Mucosa of descending colon (tissue), 3 donors: Measurements from ENCODE around the gene TBKBP1. TPM values are rescaled to one million over a fixed set of nuclear protein-coding genes. Genes with fewer than 3 reads are reported as not detected.

Source experiments
- ATAC-seq: fragments of 200-7000 bp; cut with Tn5 transposase; one replicate; pipeline ENCODE4 v1.9.1; 2020; ENCODE audit warnings: mild to moderate bottlenecking, moderate library complexity
- DNase-seq, 3 donors: peaks; one replicate each; pipeline ENCODE4 v3.0.0-alpha.2; 2020
- H3K36me3 ChIP-seq: fragments of 200-600 bp; one replicate; pipeline ENCODE4 v1.8.0; 2021; ENCODE audit warnings: low read depth, mild to moderate bottlenecking
- H3K4me1 ChIP-seq: fragments of 200-600 bp; one replicate; pipeline ENCODE4 v1.8.0; 2021; ENCODE audit warnings: low read depth, mild to moderate bottlenecking
- H3K4me3 ChIP-seq: fragments of 200-600 bp; one replicate; pipeline ENCODE4 v1.8.0; 2021; ENCODE audit warnings: mild to moderate bottlenecking
- H3K9me3 ChIP-seq: fragments of 200-600 bp; one replicate; pipeline ENCODE4 v1.8.0; 2021; ENCODE audit warnings: mild to moderate bottlenecking
- intact Hi-C, 2 donors: fragments of 100-400 bp; cut with DNase I in 1 of 2; cut with micrococcal nuclease in 1 of 2; formaldehyde crosslinking; loops; one replicate each; pipeline versions ENCODE4 v1.11.0 to v1.11.1; 2022; cut with DNase I, micrococcal nuclease
- total RNA-seq, 3 donors: library from RNA; stranded (reverse); fragmentation: NEBNext Ultra II Directional in 2 of 3; extraction: Animal tissue kit (Norgen Biotek cat#: 25700) in 2 of 3; gene quantifications; one replicate each; pipeline versions ENCODE4 v1.2.1 to v1.2.4, GENCODE V29; 2021 to 2023
- TF ChIP-seq, protein P1 (sequence below): fragments of 200-600 bp; IDR thresholded peaks from one replicate; pipeline ENCODE4 v1.8.0; 2022; ENCODE audit warnings: antibody characterized with exemption, mild to moderate bottlenecking
- donor health status: DM: no; HTN: no; CAD: no; lungs with moderate emphysema.
- donor health status: DM: no; HTN: no; CAD: no.
- donor health status: DM: no; HTN: yes; CAD: no.

TBKBP1 gene
- total RNA-seq, 3 donors from 2014 or later: 2.3 to 20.3 (median 3.2) TPM

DNA sequence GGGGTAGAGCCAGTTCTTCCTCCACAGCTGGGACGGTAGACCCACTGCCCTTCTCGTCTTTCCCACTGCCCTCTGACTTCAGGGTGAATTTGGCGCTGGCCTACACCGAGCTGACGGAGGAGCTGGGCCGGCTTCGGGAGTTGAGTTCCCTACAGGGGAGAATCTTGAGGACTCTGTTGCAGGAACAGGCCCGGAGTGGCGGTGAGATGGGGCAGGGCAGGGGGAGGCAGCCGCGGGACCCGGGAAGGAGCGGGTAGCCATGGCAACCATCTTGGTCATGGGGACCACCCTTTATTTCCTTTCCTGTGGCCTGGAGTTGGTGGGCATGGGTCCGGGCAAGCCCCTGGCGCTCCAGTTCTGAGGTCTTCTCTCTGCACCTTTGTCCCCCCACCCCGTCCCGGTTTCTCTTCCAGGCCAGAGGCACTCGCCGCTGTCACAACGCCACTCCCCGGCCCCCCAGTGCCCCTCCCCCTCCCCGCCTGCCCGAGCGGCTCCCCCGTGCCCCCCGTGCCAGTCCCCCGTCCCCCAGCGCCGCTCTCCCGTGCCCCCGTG is 14.4 kb downstream of the TBKBP1 start:
- no peak for ATAC-seq
- Histone ChIP-seq H3K9me3 (no peaks in the 10 kb centered on the region), H3K4me1 (peaks cover 3% of the 10 kb centered on the region), H3K4me3 (no peak overlapping the region), H3K36me3 (no peaks in the 10 kb centered on the region)
- intact Hi-C loops: no loop called here
- DNase-seq: peak in 2 of 3 donors; percentile 25 to 46
- TF ChIP-seq, protein P1, sequence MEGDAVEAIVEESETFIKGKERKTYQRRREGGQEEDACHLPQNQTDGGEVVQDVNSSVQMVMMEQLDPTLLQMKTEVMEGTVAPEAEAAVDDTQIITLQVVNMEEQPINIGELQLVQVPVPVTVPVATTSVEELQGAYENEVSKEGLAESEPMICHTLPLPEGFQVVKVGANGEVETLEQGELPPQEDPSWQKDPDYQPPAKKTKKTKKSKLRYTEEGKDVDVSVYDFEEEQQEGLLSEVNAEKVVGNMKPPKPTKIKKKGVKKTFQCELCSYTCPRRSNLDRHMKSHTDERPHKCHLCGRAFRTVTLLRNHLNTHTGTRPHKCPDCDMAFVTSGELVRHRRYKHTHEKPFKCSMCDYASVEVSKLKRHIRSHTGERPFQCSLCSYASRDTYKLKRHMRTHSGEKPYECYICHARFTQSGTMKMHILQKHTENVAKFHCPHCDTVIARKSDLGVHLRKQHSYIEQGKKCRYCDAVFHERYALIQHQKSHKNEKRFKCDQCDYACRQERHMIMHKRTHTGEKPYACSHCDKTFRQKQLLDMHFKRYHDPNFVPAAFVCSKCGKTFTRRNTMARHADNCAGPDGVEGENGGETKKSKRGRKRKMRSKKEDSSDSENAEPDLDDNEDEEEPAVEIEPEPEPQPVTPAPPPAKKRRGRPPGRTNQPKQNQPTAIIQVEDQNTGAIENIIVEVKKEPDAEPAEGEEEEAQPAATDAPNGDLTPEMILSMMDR: no peak

DNA sequence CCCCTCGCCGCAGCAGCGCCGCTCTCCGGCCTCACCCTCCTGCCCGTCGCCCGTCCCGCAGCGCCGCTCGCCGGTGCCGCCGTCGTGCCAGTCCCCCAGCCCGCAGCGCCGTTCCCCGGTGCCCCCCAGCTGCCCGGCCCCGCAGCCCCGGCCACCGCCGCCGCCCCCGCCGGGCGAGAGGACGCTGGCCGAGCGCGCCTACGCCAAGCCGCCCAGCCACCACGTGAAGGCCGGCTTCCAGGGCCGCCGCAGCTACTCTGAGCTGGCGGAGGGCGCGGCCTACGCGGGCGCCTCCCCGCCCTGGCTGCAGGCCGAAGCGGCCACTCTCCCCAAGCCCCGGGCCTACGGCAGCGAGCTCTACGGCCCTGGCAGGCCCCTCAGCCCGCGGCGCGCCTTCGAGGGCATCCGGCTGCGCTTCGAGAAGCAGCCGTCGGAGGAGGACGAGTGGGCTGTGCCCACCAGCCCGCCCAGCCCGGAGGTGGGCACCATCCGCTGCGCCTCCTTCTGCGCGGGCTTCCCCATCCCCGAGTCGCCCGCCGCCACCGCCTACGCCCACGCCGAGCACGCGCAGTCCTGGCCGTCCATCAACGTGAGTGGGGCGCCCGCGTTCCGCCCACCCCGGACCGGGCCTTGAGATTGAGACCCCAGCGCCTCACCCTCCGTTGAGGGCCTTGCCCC is 15.0 kb downstream of the TBKBP1 start:
- DNase-seq (peak; percentile 39 to 59 (median 53)), ATAC-seq (peak; percentile 73)
- Histone ChIP-seq H3K36me3 (no peaks in the 10 kb centered on the region), H3K9me3 (no peaks in the 10 kb centered on the region), H3K4me3 (no peak overlapping the region), H3K4me1 (peaks cover 3% of the 10 kb centered on the region)
- intact Hi-C loops: no loop called here
- TF ChIP-seq, protein P1: no peak

DNA sequence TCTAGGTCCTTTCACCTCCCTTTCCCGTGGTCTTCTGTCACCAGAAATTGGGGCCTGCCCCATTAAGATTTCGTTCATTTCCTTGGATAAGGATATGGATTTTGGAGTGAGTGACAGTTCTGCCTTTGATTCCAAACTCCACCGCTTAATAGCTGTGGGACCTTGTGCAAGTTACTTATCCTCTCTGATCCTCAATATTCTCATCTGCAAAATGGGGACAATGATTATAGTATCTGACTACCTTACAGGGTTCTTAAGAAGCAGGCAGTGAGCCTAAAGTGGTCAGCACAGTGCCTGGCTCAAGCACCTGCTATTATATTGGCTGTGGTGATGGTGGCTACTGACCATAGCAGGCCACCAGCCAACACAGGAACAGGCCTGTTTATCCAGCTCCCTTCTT is 15.6 kb downstream of the TBKBP1 start:
- Histone ChIP-seq H3K4me1 (peaks cover 3% of the 10 kb centered on the region), H3K9me3 (no peaks in the 10 kb centered on the region), H3K36me3 (no peaks in the 10 kb centered on the region), H3K4me3 (no peak overlapping the region)
- intact Hi-C loops: no loop called here
- no peak for ATAC-seq
- no peak for DNase-seq
- TF ChIP-seq, protein P1: no peak

DNA sequence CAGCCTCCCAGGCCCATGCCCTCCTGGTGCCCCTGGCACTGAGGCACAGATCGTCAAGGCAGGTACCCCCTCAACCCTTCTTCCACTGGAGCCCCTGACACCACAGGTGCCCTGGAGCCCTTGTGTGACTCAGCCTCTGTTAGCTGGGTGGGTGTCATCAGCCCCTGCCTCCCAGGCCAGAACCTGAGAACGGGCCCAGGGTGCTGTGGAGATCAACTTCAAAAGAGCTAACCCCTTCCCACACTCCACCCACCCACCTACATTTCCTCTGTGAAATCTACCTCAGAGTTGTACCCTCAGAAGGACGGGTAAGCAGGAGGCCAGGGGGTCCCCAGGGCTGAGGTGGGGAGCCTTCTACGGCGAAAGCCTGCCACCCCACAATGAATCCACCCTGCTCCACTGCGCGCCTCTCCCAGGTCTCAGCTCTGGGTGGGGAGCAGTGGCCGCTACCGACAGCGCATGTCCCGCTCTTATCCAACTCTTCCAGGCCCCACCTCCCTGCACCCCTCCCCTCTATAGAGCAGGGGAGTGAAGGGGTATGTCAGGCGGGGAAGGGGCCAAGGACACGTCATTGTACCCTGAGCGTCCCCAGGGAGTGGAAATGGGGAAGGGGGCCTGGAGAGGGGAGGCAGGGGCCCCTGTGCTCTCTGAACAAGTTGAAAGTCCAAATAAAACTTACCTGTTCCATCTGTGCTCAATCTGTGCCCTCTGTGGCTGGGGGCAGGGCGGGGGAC is 17.6 kb downstream of the TBKBP1 start:
- TF ChIP-seq, protein P1: no peak
- DNase-seq: peak in 1 of 3 donors; percentile 19
- no peak overlapping the region for H3K4me3 ChIP-seq
- peaks cover 3% of the 10 kb centered on the region for H3K4me1 ChIP-seq
- no peaks in the 10 kb centered on the region for H3K36me3 ChIP-seq
- H3K9me3 ChIP-seq: no peaks in the 10 kb centered on the region
- intact Hi-C loops: no loop called here
- no peak for ATAC-seq

DNA sequence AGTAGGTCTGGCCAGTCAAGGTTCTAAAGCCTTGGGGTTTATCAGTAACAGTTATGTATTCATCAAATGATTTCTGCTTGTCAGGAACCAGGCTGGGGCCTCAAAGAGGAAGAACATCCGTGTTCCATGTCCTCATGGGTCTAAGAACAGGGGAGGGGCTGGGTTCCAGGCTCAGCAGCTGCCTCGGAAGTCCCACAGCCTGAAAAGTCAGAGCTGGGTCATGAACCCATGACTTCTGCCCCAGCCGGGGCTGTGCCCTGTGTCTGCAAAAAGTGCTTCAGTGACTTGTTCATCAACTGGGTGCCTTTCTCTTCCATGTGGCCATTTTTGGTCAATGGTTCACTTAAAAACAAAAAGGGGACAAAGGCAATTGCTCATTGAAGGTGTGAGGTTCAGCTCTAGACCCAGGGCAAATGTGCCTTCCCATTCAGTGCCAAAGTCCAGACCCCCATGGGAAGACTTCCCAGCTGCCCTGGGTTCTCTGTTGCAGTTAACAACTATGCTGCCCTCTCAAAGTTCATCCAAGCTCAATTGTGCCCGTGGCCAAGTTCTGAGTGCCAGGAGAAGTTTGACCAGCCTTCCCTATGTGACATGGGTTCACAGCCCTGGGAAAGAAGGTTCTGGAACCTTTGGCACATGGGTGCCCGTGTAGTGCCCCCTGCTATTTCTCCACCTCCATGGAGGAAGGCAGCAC is 18.5 kb downstream of the TBKBP1 start:
- no peak for ATAC-seq
- intact Hi-C loops: no loop called here
- Histone ChIP-seq H3K4me1 (peaks cover 3% of the 10 kb centered on the region), H3K9me3 (no peaks in the 10 kb centered on the region), H3K4me3 (no peak overlapping the region), H3K36me3 (no peaks in the 10 kb centered on the region)
- no peak for DNase-seq
- TF ChIP-seq, protein P1: no peak
